K562 (cell line): ENCODE measurements around the gene DUXB. TPM values are rescaled to one million over a fixed set of nuclear protein-coding genes. Genes with fewer than 3 reads are reported as not detected.

Experiments used
- ATAC-seq: fragments of 200-7000 bp; cut with Tn5 transposase; 3 replicates; pipeline ENCODE4 v1.9.1; 2020; ENCODE audit warnings: moderate library complexity
- BruUV-seq: library from RNA; stranded (reverse); fragments of 400-500 nt; replicated peaks from 2 replicates; lab custom pipeline; 2021; lab: Mats Ljungman, UMichigan
- CTCF ChIA-PET: fragments of 300-600 bp; formaldehyde crosslinking; extraction: SDS; loops from one replicate; lab custom pipeline; 2021; ENCODE audit warnings: low intra/inter-chr PET ratio; lab: Yijun Ruan, JAX
- POLR2A ChIA-PET: fragments of 300-600, 350-650 bp; sonication (Branson Sonifier 250); formaldehyde crosslinking; extraction: SDS; loops from one replicate; lab custom pipeline; 2021; ENCODE audit warnings: antibody characterized with exemption, inconsistent platforms; lab: Yijun Ruan, JAX
- DNase-seq, 4 experiments: peaks; one replicate each; pipeline versions ENCODE4 v3.0.0 to v3.0.0-alpha.2; 2011 to 2018; ENCODE audit warnings: low spot score in 3 of 4, mixed read lengths in 3 of 4; ENCODE audit errors: extremely low read depth in 1 of 4
- FAIRE-seq: peaks from 2 replicates; lab custom pipeline; 2011; peaks lifted over from hg19 to GRCh38; lab: Jason Lieb, UNC
- H2AFZ ChIP-seq: 2 replicates; pipeline ENCODE4 v1.6.0; 2011; ENCODE audit warnings: low read depth, low read length, control low read depth, inconsistent platforms
- H3K27ac ChIP-seq: fragments of 200-600 bp; 3 replicates; pipeline ENCODE4 v1.8.0; 2011; ENCODE audit warnings: low read depth, mild to moderate bottlenecking, control low read depth, inconsistent platforms, low read length, moderate library complexity, mixed read lengths; ENCODE audit errors: extremely low read depth
- H3K27me3 ChIP-seq, 2 experiments: fragments of 300-600 bp in 1 of 2; 2 replicates in 1 of 2; 3 replicates in 1 of 2; pipeline versions ENCODE4 v1.6.0 to v1.8.0; 2011; ENCODE audit warnings: inconsistent platforms in 2 of 2, low read length in 2 of 2, mild to moderate bottlenecking in 1 of 2, mixed read lengths in 1 of 2, moderate library complexity in 1 of 2; ENCODE audit not compliant: control insufficient read depth in 2 of 2, insufficient read depth in 2 of 2
- H3K36me3 ChIP-seq: fragments of 300-600 bp; 3 replicates; pipeline ENCODE4 v1.8.0; 2011; ENCODE audit warnings: mild to moderate bottlenecking, low read length, inconsistent platforms; ENCODE audit not compliant: control insufficient read depth, insufficient read depth
- H3K4me1 ChIP-seq, 2 experiments: fragments of 200-600 bp in 1 of 2; replicated peaks in 1 of 2; 2 replicates in 1 of 2; 3 replicates in 1 of 2; pipeline versions ENCODE4 v1.5.1 to v1.8.0; 2011; ENCODE audit warnings: inconsistent platforms in 2 of 2, low read length in 2 of 2, mild to moderate bottlenecking in 1 of 2, mixed read lengths in 1 of 2, moderate library complexity in 1 of 2; ENCODE audit not compliant: control insufficient read depth in 2 of 2, insufficient read depth in 2 of 2
- H3K4me2 ChIP-seq: 2 replicates; pipeline ENCODE4 v1.6.1; 2011; ENCODE audit warnings: low read length, control low read depth, inconsistent platforms, mixed read lengths; ENCODE audit not compliant: insufficient read depth
- H3K4me3 ChIP-seq: fragments of 200-600 bp; sonication (generic), shearing (Covaris generic); 2 replicates; pipeline ENCODE4 v1.5.1; 2016; ENCODE audit warnings: control low read depth, inconsistent platforms
- H3K79me2 ChIP-seq: fragments of 200-600 bp; 3 replicates; pipeline ENCODE4 v1.8.0; 2011; ENCODE audit warnings: low read length, inconsistent platforms; ENCODE audit not compliant: control insufficient read depth, insufficient read depth
- H3K9ac ChIP-seq, 2 experiments: 2 replicates each; pipeline versions ENCODE4 v1.6.0 to v1.6.1; 2011; ENCODE audit warnings: low read depth in 2 of 2, low read length in 2 of 2, control low read depth in 1 of 2, inconsistent platforms in 1 of 2, mild to moderate bottlenecking in 1 of 2, mixed read lengths in 1 of 2; ENCODE audit not compliant: insufficient read depth in 1 of 2
- H3K9me1 ChIP-seq: one replicate; pipeline ENCODE4 v1.6.0; 2011; ENCODE audit warnings: inconsistent platforms, mild to moderate bottlenecking, low read length, moderate library complexity; ENCODE audit not compliant: control insufficient read depth, insufficient read depth
- H3K9me3 ChIP-seq: replicated peaks from 2 replicates; pipeline ENCODE4 v1.5.1; 2011; ENCODE audit warnings: low read depth, low read length, inconsistent platforms; ENCODE audit not compliant: control insufficient read depth, insufficient read depth
- H4K20me1 ChIP-seq: replicated peaks from 2 replicates; pipeline ENCODE4 v1.6.1; 2011; ENCODE audit warnings: low read length, inconsistent platforms, mixed read lengths; ENCODE audit not compliant: control insufficient read depth, insufficient read depth
- DIDO1 ChIP-seq: fragments of 450-650 bp; IDR thresholded peaks from 2 replicates; pipeline ENCODE4 v1.6.1; 2016; ENCODE audit warnings: low read depth, missing biosample characterization, missing genetic modification characterization
- MITF ChIP-seq: IDR thresholded peaks from 2 replicates; pipeline ENCODE4 v1.6.1; 2014; ENCODE audit warnings: antibody characterized with exemption
- NBN ChIP-seq: fragments of 450-650 bp; IDR thresholded peaks from 2 replicates; pipeline ENCODE4 v1.6.1; 2016; ENCODE audit warnings: low read depth, mild to moderate bottlenecking
- NR3C1 ChIP-seq: sonication (generic); formaldehyde crosslinking; IDR thresholded peaks from 2 replicates; pipeline ENCODE4 v1.8.1; 2022; ENCODE audit warnings: missing genetic modification reagents
- STAG1 ChIP-seq: sonication (generic); formaldehyde crosslinking; IDR thresholded peaks from 2 replicates; pipeline ENCODE4 v1.5.0; 2020; ENCODE audit warnings: missing genetic modification reagents, borderline replicate concordance
- TCF15 ChIP-seq: fragments of 250-450 bp; sonication (Bioruptor Pico); IDR thresholded peaks from 2 replicates; pipeline ENCODE4 v1.8.0; 2022; ENCODE audit warnings: moderate library complexity, mild to moderate bottlenecking, inconsistent platforms
- THRA ChIP-seq: fragments of 450-650 bp; IDR thresholded peaks from 2 replicates; pipeline ENCODE4 v1.6.1; 2017; ENCODE audit warnings: mild to moderate bottlenecking, moderate library complexity
- U2AF2 ChIP-seq: fragments of 200-400 bp; formaldehyde crosslinking; optimal IDR thresholded peaks from 2 replicates; pipeline ENCODE3; 2017; ENCODE audit warnings: low read depth, mild to moderate bottlenecking, low read length
- ZNF407 ChIP-seq: fragments of 450-650 bp; IDR thresholded peaks from 2 replicates; pipeline ENCODE4 v1.6.1; 2016; ENCODE audit warnings: low read depth
- ZNF512 ChIP-seq: IDR thresholded peaks from 2 replicates; pipeline ENCODE4 v1.6.1; 2016; ENCODE audit warnings: missing genetic modification characterization, missing compliant biosample characterization
- WGBS: fragments of 100-300 bp; shearing (Covaris generic); methylation state at CpG from one replicate; pipeline ENCODE4 v1.1.6; 2016; ENCODE audit warnings: low coverage, mixed read lengths; ENCODE audit not compliant: insufficient coverage; ENCODE audit errors: missing lambda C conversion rate; 5-methylcytosine and 5-hydroxymethylcytosine counted together
- in situ Hi-C: fragments of 300-500 bp; cut with MboI; formaldehyde crosslinking; loops from 4 replicates; pipeline ENCODE4 v1.15.0; 2018; ENCODE audit warnings: inconsistent platforms, mixed read lengths
- intact Hi-C: fragments of 100-400 bp; cut with micrococcal nuclease; formaldehyde crosslinking; loops from 2 replicates; pipeline ENCODE4 v1.14.2; 2022
- polyA plus RNA-seq, 8 experiments: library from polyadenylated mRNA; depleted of rRNA in 4 of 8; stranded (reverse) in 5 of 8; unstranded in 3 of 8; fragments of >200 nt; fragmentation: Nextera tagmentation in 2 of 8; fragmentation: Illumina TruSeq in 1 of 8; extraction: Ambion mirVana in 2 of 8; extraction: Trizol in 1 of 8; gene quantifications; 2 replicates each; pipeline versions ENCODE4 v1.2.1 to v1.2.3, GENCODE V29; 2011 to 2014; ENCODE audit warnings: inconsistent platforms in 1 of 8, missing spikeins in 1 of 8
- total RNA-seq, 7 experiments: library from RNA; depleted of rRNA in 6 of 7; stranded (reverse); fragments of >200 nt in 6 of 7; fragmentation: Illumina TruSeq in 2 of 7; extraction: Trizol in 2 of 7; gene quantifications; 2 replicates each; pipeline versions ENCODE4 v1.2.1 to v1.2.3, GENCODE V29; 2011 to 2021; ENCODE audit warnings: low replicate concordance in 1 of 7

DUXB gene
- total and polyA plus RNA-seq, 9 of the 15 experiments (the other 6 are each of a cell fraction or from before 2014, with no cell fraction given), result not detected

GRCh38 chr16:75676909-75677308 lies 24.4 kb downstream of the DUXB start, which contains the start of gene CPHXL2:
TSS of gene CPHXL2 (minus strand) at chr16:75677009. CDS start at chr16:75676999, 10 bp downstream.
- FAIRE-seq, result no peak
- TF ChIP-seq ZNF512 (tag), result no peak
- no peak for TF ChIP-seq NBN
- TF ChIP-seq ZNF407, result no peak
- no peak for TF ChIP-seq U2AF2
- TF ChIP-seq DIDO1 (tag), result no peak
- no peak for TF ChIP-seq THRA
- no peak for TF ChIP-seq TCF15 (CRISPR knock-in tag)
- no peak for TF ChIP-seq NR3C1
- no peak for TF ChIP-seq MITF
- TF ChIP-seq STAG1 (CRISPR knock-in tag), result no peak
- Histone ChIP-seq H3K4me3 (no peak within 1 kb of the TSS), H3K79me2 (no peaks in the 10 kb centered on the region), H3K9me1 (no peaks in the 10 kb centered on the region), H3K9me3 (no peaks in the 10 kb centered on the region), H3K27ac (no peak within 1 kb of the TSS), H3K9ac (no peak within 1 kb of the TSS), H4K20me1 (no peaks in the 10 kb centered on the region), H3K36me3 (no peaks in the 10 kb centered on the region), H2AFZ (no peak within 1 kb of the TSS), H3K4me2 (no peak within 1 kb of the TSS), H3K27me3 (peaks cover under 1 to 17% of the 10 kb centered on the region in 2 experiments; a peak in 4 of 5 replicates), H3K4me1 (no peaks in the 10 kb centered on the region)
- DNase-seq, result no peak
- BruUV-seq, result no TSS peak
- ChIA-PET POLR2A (interaction anchor here (1.0 to 1.9 kb wide), 4 partner anchors 15 to 32 kb away, joined by 3 to 8 read pairs (median 4); no protein-coding TSS in a partner anchor), CTCF (no interaction called here)
- 6% methylated on average over 4 of the region's 4 CpGs for WGBS
- ATAC-seq, result no peak
- in situ Hi-C loops, result no loop called here
- intact Hi-C loops, result no loop called here
